Peyer's patch (tissue), 4 donors: ENCODE data around the gene WDR7. TPM values are rescaled to one million over a fixed set of nuclear protein-coding genes. Genes with fewer than 3 reads are reported as not detected.

Source experiments
- DNase-seq, 3 donors: peaks; one replicate each; pipeline ENCODE4 v3.0.0-alpha.2; 2017 to 2019
- H3K27ac ChIP-seq, 4 donors: fragments of 200-600 bp; sonication (generic); one replicate each; pipeline ENCODE4 v1.5.1; 2016 to 2019
- H3K27me3 ChIP-seq, 2 donors: fragments of 200-600 bp; sonication (generic); one replicate each; pipeline ENCODE4 v1.5.1; 2019
- H3K36me3 ChIP-seq, 3 donors: fragments of 200-600 bp; sonication (generic); one replicate each; pipeline ENCODE4 v1.5.1; 2016 to 2019
- H3K4me1 ChIP-seq, 4 donors: fragments of 200-600 bp; sonication (generic); one replicate each; pipeline ENCODE4 v1.5.1; 2016 to 2019
- H3K4me3 ChIP-seq, 4 donors: fragments of 200-600 bp; sonication (generic); 1 replicate in 3 of 4; 2 replicates in 1 of 4; pipeline ENCODE4 v1.5.1; 2016 to 2019; ENCODE audit warnings: mild to moderate bottlenecking in 1 of 4
- H3K9me3 ChIP-seq, 4 donors: fragments of 200-600 bp; sonication (generic); one replicate each; pipeline ENCODE4 v1.5.1; 2016 to 2019; ENCODE audit warnings: mild to moderate bottlenecking in 1 of 4
- CTCF ChIP-seq, 6 experiments: fragments of 450-650 bp in 4 of 6; fragments of 200-600 bp in 2 of 6; sonication (generic) in 1 of 6; IDR thresholded peaks; one replicate each; pipeline ENCODE4 v1.5.1; 2017 to 2019; ENCODE audit warnings: antibody characterized with exemption in 6 of 6, mild to moderate bottlenecking in 3 of 6, moderate library complexity in 1 of 6
- POLR2A ChIP-seq, 2 donors: fragments of 450-650 bp; IDR thresholded peaks; one replicate each; pipeline ENCODE4 v1.5.1; 2017; ENCODE audit warnings: antibody characterized with exemption in 2 of 2, mild to moderate bottlenecking in 2 of 2, moderate library complexity in 2 of 2
- total RNA-seq, 4 donors: library from RNA; depleted of rRNA; stranded (reverse); fragments of >200 nt; gene quantifications; one replicate each; pipeline ENCODE4 v1.1.0, GENCODE V29; 2016

WDR7 gene
- total RNA-seq, 4 donors from 2014 or later, result 28.0 to 60.2 (median 34.4) TPM

DNA sequence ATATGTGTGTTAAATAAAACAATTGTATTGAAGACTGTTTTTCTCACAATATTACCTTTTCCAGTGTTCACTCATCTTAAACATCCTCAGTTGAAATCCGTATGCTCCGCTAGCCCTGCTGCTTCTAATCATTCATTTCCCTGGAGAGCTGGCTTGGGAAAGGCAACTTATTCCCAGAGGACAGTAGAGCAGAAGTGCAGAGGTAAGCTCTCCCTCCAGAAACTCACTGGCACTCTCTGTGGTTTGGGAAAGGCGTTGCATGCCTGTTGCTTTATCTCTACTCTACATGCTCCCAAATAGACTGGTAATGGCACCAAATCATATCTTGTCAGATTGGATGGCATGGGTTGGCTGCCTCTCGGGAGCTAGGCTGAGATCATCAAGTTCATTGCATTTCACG lies 378.6 kb downstream of the WDR7 start:
- no peaks in the 10 kb centered on the region for H3K9me3 ChIP-seq
- no peak for DNase-seq
- no peak overlapping the region for H3K4me3 ChIP-seq
- no peaks in the 10 kb centered on the region for H3K4me1 ChIP-seq
- H3K27ac ChIP-seq, result no peak overlapping the region
- no peaks in the 10 kb centered on the region for H3K27me3 ChIP-seq
- peaks cover 0 to 9% (median 0%) of the 10 kb centered on the region in 3 donors for H3K36me3 ChIP-seq
- TF ChIP-seq POLR2A (IDR thresholded peaks at IDR 0.05) (no peak), CTCF (IDR thresholded peaks at IDR 0.05) (no peak)

DNA sequence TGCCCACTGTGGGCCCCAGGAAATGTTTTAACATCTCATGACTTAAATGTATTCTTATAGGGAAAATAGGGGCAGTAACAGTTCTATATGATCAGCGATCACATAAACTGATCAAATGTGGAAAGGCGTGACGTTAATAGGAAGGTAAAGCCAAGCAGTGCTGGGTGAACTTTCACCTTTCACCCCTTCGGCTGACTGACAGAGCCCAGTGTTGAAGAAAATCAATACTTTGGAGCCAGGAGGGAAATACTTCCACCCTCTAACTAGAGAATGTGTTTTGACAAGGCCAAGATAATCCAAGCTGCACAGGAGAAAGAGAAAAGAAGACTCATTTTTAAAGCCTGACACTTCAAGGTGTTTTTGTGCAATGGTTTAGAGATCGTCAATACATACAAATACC lies 379.3 kb downstream of the WDR7 start:
- H3K9me3 ChIP-seq, result no peaks in the 10 kb centered on the region
- no peak overlapping the region for H3K4me3 ChIP-seq
- no peaks in the 10 kb centered on the region for H3K4me1 ChIP-seq
- DNase-seq, result no peak
- H3K27me3 ChIP-seq, result no peaks in the 10 kb centered on the region
- peaks cover 0 to 9% (median 0%) of the 10 kb centered on the region in 3 donors for H3K36me3 ChIP-seq
- no peak overlapping the region for H3K27ac ChIP-seq
- TF ChIP-seq CTCF (IDR thresholded peaks at IDR 0.05) (no peak), POLR2A (IDR thresholded peaks at IDR 0.05) (no peak)

- no peaks in the 10 kb centered on the region for H3K36me3 ChIP-seq
- TF ChIP-seq POLR2A (IDR thresholded peaks at IDR 0.05) (no peak), CTCF (IDR thresholded peaks at IDR 0.05) (no peak)
- no peak for DNase-seq
- no peak overlapping the region for H3K27ac ChIP-seq
- H3K4me3 ChIP-seq, result no peak overlapping the region
- no peaks in the 10 kb centered on the region for H3K9me3 ChIP-seq
- no peaks in the 10 kb centered on the region for H3K27me3 ChIP-seq
- no peaks in the 10 kb centered on the region for H3K4me1 ChIP-seq
These were observed 384.4 kb downstream of the WDR7 start for GRCh38 chr18:57035590-57035989.

GRCh38 chr18:57038395-57038794 lies 387.2 kb downstream of the WDR7 start:
- Histone ChIP-seq H3K9me3 (no peaks in the 10 kb centered on the region), H3K27me3 (no peaks in the 10 kb centered on the region), H3K27ac (no peak overlapping the region), H3K36me3 (no peaks in the 10 kb centered on the region), H3K4me1 (no peaks in the 10 kb centered on the region), H3K4me3 (no peak overlapping the region)
- no peak for TF ChIP-seq CTCF (IDR thresholded peaks at IDR 0.05)
- TF ChIP-seq POLR2A (IDR thresholded peaks at IDR 0.05), result no peak
- DNase-seq, result no peak

GRCh38 chr18:57040175-57040574 lies 389.0 kb downstream of the WDR7 start:
- Histone ChIP-seq H3K9me3 (no peaks in the 10 kb centered on the region), H3K4me3 (no peak overlapping the region), H3K27me3 (no peaks in the 10 kb centered on the region), H3K27ac (no peak overlapping the region), H3K36me3 (no peaks in the 10 kb centered on the region), H3K4me1 (no peaks in the 10 kb centered on the region)
- TF ChIP-seq CTCF (IDR thresholded peaks at IDR 0.05), result no peak
- no peak for DNase-seq

DNA sequence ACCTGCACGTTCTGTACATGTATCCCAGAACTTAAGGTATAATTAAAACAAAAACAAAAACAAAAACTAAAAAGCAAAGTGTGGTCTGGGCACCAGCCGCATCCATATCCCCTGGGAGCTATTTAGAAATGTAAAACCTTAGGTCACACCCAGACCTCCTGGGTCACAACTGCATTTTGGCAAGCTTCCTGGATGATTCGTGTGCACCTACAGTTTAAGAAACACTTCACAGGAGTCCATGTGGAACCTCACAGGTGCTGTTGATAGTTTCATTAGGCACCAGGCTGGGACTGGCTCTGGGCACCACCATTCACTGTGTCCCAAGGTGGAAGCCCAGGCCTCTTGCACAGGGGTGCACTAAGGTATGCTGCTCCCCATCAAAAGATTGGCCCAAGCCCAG lies 392.1 kb downstream of the WDR7 start:
- no peaks in the 10 kb centered on the region for H3K4me1 ChIP-seq
- no peaks in the 10 kb centered on the region for H3K36me3 ChIP-seq
- no peaks in the 10 kb centered on the region for H3K27me3 ChIP-seq
- H3K27ac ChIP-seq, result no peak overlapping the region
- no peak for DNase-seq
- TF ChIP-seq POLR2A (IDR thresholded peaks at IDR 0.05), result no peak
- no peak for TF ChIP-seq CTCF (IDR thresholded peaks at IDR 0.05)
- H3K9me3 ChIP-seq, result no peaks in the 10 kb centered on the region
- H3K4me3 ChIP-seq, result no peak overlapping the region
